Endothelial cell of umbilical vein (primary cell): Measurements from ENCODE around the gene CD79B. TPM values are rescaled to one million over a fixed set of nuclear protein-coding genes. Genes with fewer than 3 reads are reported as not detected.

Experiments used
- BruUV-seq: library from RNA; stranded (reverse); fragments of 400-500 nt; replicated peaks from 2 replicates; lab custom pipeline; 2021; lab: Mats Ljungman, UMichigan
- CTCF ChIA-PET: fragments of 300-600, 350-600 bp; sonication (Branson Sonifier 250); formaldehyde crosslinking; loops from one replicate; lab custom pipeline; 2021; ENCODE audit warnings: antibody characterized with exemption, inconsistent platforms; lab: Charles Lee
- POLR2A ChIA-PET: fragments of 300-600, 350-600 bp; sonication (Branson Sonifier 250); formaldehyde crosslinking; loops from one replicate; lab custom pipeline; 2021; ENCODE audit warnings: antibody characterized with exemption, inconsistent platforms; lab: Charles Lee
- DNase-seq: peaks from one replicate; pipeline ENCODE4 v3.0.0-alpha.2; 2011; ENCODE audit warnings: low read depth, low spot score
- FAIRE-seq: peaks from 2 replicates; lab custom pipeline; 2011; peaks lifted over from hg19 to GRCh38; lab: Jason Lieb, UNC
- H2AFZ ChIP-seq: 2 replicates; pipeline ENCODE4 v1.6.0; 2012; ENCODE audit warnings: low read depth, low read length, control low read depth, inconsistent platforms
- H3K27ac ChIP-seq: 2 replicates; pipeline ENCODE4 v1.5.1; 2011; ENCODE audit warnings: low read depth, mild to moderate bottlenecking, control low read depth, low read length, moderate library complexity; ENCODE audit not compliant: insufficient read depth
- H3K27me3 ChIP-seq, 2 experiments: 2 replicates each; pipeline versions ENCODE4 v1.6.0 to v1.6.1; 2011; ENCODE audit warnings: low read length in 2 of 2, mixed read lengths in 1 of 2; ENCODE audit not compliant: control insufficient read depth in 2 of 2, insufficient read depth in 2 of 2
- H3K36me3 ChIP-seq, 2 experiments: 2 replicates in 1 of 2; 3 replicates in 1 of 2; pipeline ENCODE4 v1.5.1; 2011; ENCODE audit warnings: low read length in 2 of 2, mild to moderate bottlenecking in 1 of 2, moderate library complexity in 1 of 2; ENCODE audit not compliant: control insufficient read depth in 2 of 2, insufficient read depth in 2 of 2; ENCODE audit errors: extremely low read depth in 1 of 2
- H3K4me1 ChIP-seq: 3 replicates; pipeline ENCODE4 v1.5.1; 2011; ENCODE audit warnings: mild to moderate bottlenecking, low read length; ENCODE audit not compliant: control insufficient read depth, insufficient read depth; ENCODE audit errors: extremely low read depth
- H3K4me2 ChIP-seq: 2 replicates; pipeline ENCODE4 v1.6.1; 2011; ENCODE audit warnings: low read length, control low read depth, mixed read lengths; ENCODE audit not compliant: insufficient read depth
- H3K4me3 ChIP-seq, 3 experiments: fragments of 200-600 bp in 1 of 3; sonication (generic), shearing (Covaris generic) in 1 of 3; replicated peaks in 1 of 3; 2 replicates each; pipeline ENCODE4 v1.5.1; 2011 to 2016; ENCODE audit warnings: control low read depth in 3 of 3, low read length in 3 of 3, mild to moderate bottlenecking in 2 of 3, inconsistent platforms in 1 of 3, low read depth in 1 of 3, moderate library complexity in 1 of 3; ENCODE audit not compliant: insufficient read depth in 1 of 3
- H3K79me2 ChIP-seq: 2 replicates; pipeline ENCODE4 v1.6.0; 2012; ENCODE audit warnings: low read length, inconsistent platforms; ENCODE audit not compliant: control insufficient read depth, insufficient read depth
- H3K9ac ChIP-seq: replicated peaks from 2 replicates; pipeline ENCODE3; 2011; ENCODE audit warnings: low read length, control low read depth; ENCODE audit not compliant: insufficient read depth; ENCODE audit errors: extremely low read depth
- H3K9me1 ChIP-seq: replicated peaks from 3 replicates; pipeline ENCODE4 v1.6.0; 2011; ENCODE audit warnings: mild to moderate bottlenecking, low read length; ENCODE audit not compliant: control insufficient read depth, insufficient read depth; ENCODE audit errors: extremely low read depth
- H3K9me3 ChIP-seq: replicated peaks from 2 replicates; pipeline ENCODE4 v1.5.1; 2012; ENCODE audit warnings: low read length, inconsistent platforms; ENCODE audit not compliant: control insufficient read depth, insufficient read depth
- H4K20me1 ChIP-seq: replicated peaks from 2 replicates; pipeline ENCODE3; 2011; ENCODE audit warnings: mild to moderate bottlenecking, low read length; ENCODE audit not compliant: control insufficient read depth, insufficient read depth; ENCODE audit errors: extremely low read depth
- CTCF ChIP-seq, 2 donors: IDR thresholded peaks; 1 replicate in 1 of 2; 2 replicates in 1 of 2; pipeline ENCODE4 v1.5.1; 2011; ENCODE audit warnings: low read length in 2 of 2, mild to moderate bottlenecking in 2 of 2, moderate library complexity in 2 of 2, control low read depth in 1 of 2, inconsistent platforms in 1 of 2, low read depth in 1 of 2; ENCODE audit not compliant: insufficient read depth in 1 of 2; ENCODE audit errors: extremely low read depth in 1 of 2
- EZH2 ChIP-seq: IDR thresholded peaks from 2 replicates; pipeline ENCODE4 v1.6.1; 2012; ENCODE audit warnings: borderline replicate concordance, low read depth, mild to moderate bottlenecking, moderate library complexity, low read length, inconsistent platforms; ENCODE audit not compliant: severe bottlenecking
- FOS ChIP-seq: IDR thresholded peaks from 2 replicates; pipeline ENCODE4 v1.6.1; 2011; ENCODE audit warnings: mild to moderate bottlenecking, low read length, moderate library complexity, borderline replicate concordance; ENCODE audit not compliant: insufficient read depth
- GATA2 ChIP-seq: IDR thresholded peaks from 2 replicates; pipeline ENCODE4 v1.7.0; 2011; ENCODE audit warnings: low read depth, mild to moderate bottlenecking, moderate library complexity, mixed read lengths, low read length; ENCODE audit not compliant: insufficient read length, insufficient read depth
- JUN ChIP-seq: IDR thresholded peaks from 2 replicates; pipeline ENCODE4 v1.6.1; 2011; ENCODE audit warnings: borderline replicate concordance, low read depth; ENCODE audit not compliant: insufficient read length, insufficient read depth
- MYC ChIP-seq: IDR thresholded peaks from one replicate; pipeline ENCODE4 v1.6.1; 2011; ENCODE audit warnings: mild to moderate bottlenecking, low read depth, low read length
- POLR2A ChIP-seq: IDR thresholded peaks from 2 replicates; pipeline ENCODE4 v1.6.1; 2012; ENCODE audit warnings: low read depth, mild to moderate bottlenecking, control low read depth, low read length
- POLR2AphosphoS5 ChIP-seq: IDR thresholded peaks from 2 replicates; pipeline ENCODE4 v1.6.1; 2012; ENCODE audit warnings: low read depth, mild to moderate bottlenecking, control low read depth, low read length, moderate library complexity; ENCODE audit not compliant: insufficient read depth
- dilution Hi-C: fragments of 300-500 bp; cut with MboI; formaldehyde crosslinking; loops from one replicate; pipeline ENCODE4 v1.15.0; 2019; ENCODE audit warnings: low sequenced_read_pairs; ENCODE audit not compliant: extremely low pct_ligation_motif_present
- intact Hi-C: fragments of 100-400 bp; cut with micrococcal nuclease; formaldehyde crosslinking; loops from one replicate; pipeline ENCODE4 v1.10.0; 2022
- polyA plus RNA-seq, 4 experiments: library from polyadenylated mRNA; depleted of rRNA in 3 of 4; stranded (reverse) in 3 of 4; unstranded in 1 of 4; fragments of >200 nt; gene quantifications; 2 replicates each; pipeline versions ENCODE4 v1.2.1 to v1.2.3, GENCODE V29; 2011 to 2012; ENCODE audit warnings: missing spikeins in 1 of 4
- total RNA-seq: library from RNA; stranded (reverse); gene quantifications from 2 replicates; pipeline ENCODE4 v1.2.3, GENCODE V29; 2021

CD79B gene
- total and polyA plus RNA-seq, 2 donors (not counting 3 experiments of a cell fraction or from before 2014, with no cell fraction given) = 2.1 to 3.9 TPM

DNA sequence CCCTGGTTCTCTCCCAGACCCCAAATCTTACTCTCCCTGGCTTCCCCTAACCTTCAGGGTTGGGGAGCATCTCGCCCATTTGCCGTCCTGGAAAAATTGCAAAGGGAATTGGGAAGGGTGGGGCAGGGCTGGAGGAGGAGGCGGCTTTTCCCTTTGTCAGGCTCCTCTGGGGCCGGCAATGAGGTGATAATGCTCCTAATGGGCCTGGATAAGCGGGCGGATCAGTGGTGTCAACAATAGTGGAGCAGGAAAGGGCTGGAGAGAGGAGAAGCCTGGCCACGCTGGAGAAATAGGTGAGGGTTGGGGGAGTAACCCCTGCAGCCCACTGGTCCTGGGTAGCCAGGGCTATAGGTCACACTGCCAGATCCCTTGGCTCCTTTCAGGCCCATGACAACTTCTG lies 28.3 kb upstream of the CD79B start:
- BruUV-seq = no TSS peak
- no peaks in the 10 kb centered on the region for H3K79me2 ChIP-seq
- H3K9me1 ChIP-seq = no peaks in the 10 kb centered on the region
- DNase-seq (no peak), FAIRE-seq (no peak)
- no peak overlapping the region for H3K4me2 ChIP-seq
- no peaks in the 10 kb centered on the region for H3K36me3 ChIP-seq
- H2AFZ ChIP-seq = no peak overlapping the region
- ChIA-PET CTCF (interaction anchor here (2.4 to 7.0 kb wide), 2 partner anchors 9 to 14 kb away, joined by 8 to 50 read pairs; no protein-coding TSS in a partner anchor), POLR2A (no interaction called here)
- no peak overlapping the region for H3K4me3 ChIP-seq
- no peak overlapping the region for H3K27ac ChIP-seq
- no peaks in the 10 kb centered on the region for H4K20me1 ChIP-seq
- no peaks in the 10 kb centered on the region for H3K9me3 ChIP-seq
- H3K9ac ChIP-seq = no peak overlapping the region
- no peaks in the 10 kb centered on the region for H3K27me3 ChIP-seq
- intact Hi-C loops = no loop called here
- dilution Hi-C loops = no loop called here
- no peaks in the 10 kb centered on the region for H3K4me1 ChIP-seq
- TF ChIP-seq POLR2AphosphoS5 (no peak), MYC (no peak), CTCF (IDR thresholded peaks at IDR 0.05; ENCODE audit: extremely low read depth in 1 of 2, insufficient read depth in 1 of 2, low read depth in 1 of 2, low read length in 2 of 2) (no peak), EZH2 (no peak), POLR2A (no peak), GATA2 (no peak), FOS (no peak), JUN (no peak)
